GM23338 (cell line): Measurements from ENCODE around the gene TMEM255B. TPM values are rescaled to one million over a fixed set of nuclear protein-coding genes. Genes with fewer than 3 reads are reported as not detected.

Source experiments
- ATAC-seq: fragments of 200-7000 bp; cut with Tn5 transposase; 3 replicates; pipeline ENCODE4 v1.9.1; 2020
- DNase-seq: peaks from one replicate; pipeline ENCODE4 v3.0.0-alpha.2; 2015; ENCODE audit warnings: low spot score
- H2AFZ ChIP-seq: fragments of 200-600 bp; sonication (generic); 2 replicates; pipeline ENCODE4 v1.8.0; 2016; ENCODE audit warnings: antibody characterized with exemption, mild to moderate bottlenecking, moderate library complexity
- H3F3A ChIP-seq: fragments of 200-600 bp; sonication (generic); replicated peaks from 2 replicates; pipeline ENCODE4 v1.8.0; 2017; ENCODE audit warnings: antibody characterized with exemption, mixed run types, low read depth
- H3K27ac ChIP-seq: fragments of 200-600 bp; sonication (generic); 2 replicates; pipeline ENCODE4 v1.6.1; 2016; ENCODE audit warnings: low read depth
- H3K27me3 ChIP-seq: fragments of 200-600 bp; sonication (generic); 2 replicates; pipeline ENCODE4 v1.8.0; 2016; ENCODE audit warnings: mild to moderate bottlenecking, mixed run types, moderate library complexity; ENCODE audit not compliant: insufficient read depth
- H3K36me3 ChIP-seq: fragments of 200-600 bp; sonication (generic); 2 replicates; pipeline ENCODE4 v1.8.0; 2016; ENCODE audit warnings: mild to moderate bottlenecking; ENCODE audit not compliant: insufficient read depth
- H3K4me1 ChIP-seq: fragments of 200-600 bp; sonication (generic); 2 replicates; pipeline ENCODE4 v1.8.0; 2016; ENCODE audit warnings: mild to moderate bottlenecking, moderate library complexity; ENCODE audit not compliant: insufficient read depth
- H3K4me2 ChIP-seq: fragments of 200-600 bp; sonication (generic); 2 replicates; pipeline ENCODE4 v1.7.1; 2017; ENCODE audit warnings: mixed run types
- H3K4me3 ChIP-seq: fragments of 200-600 bp; sonication (generic); 2 replicates; pipeline ENCODE4 v1.6.1; 2016; ENCODE audit warnings: mixed run types
- H3K79me2 ChIP-seq: fragments of 200-600 bp; sonication (generic); replicated peaks from 2 replicates; pipeline ENCODE4 v1.8.0; 2017; ENCODE audit warnings: mild to moderate bottlenecking; ENCODE audit not compliant: insufficient read depth
- H3K9me2 ChIP-seq: fragments of 200-600 bp; sonication (generic); 2 replicates; pipeline ENCODE4 v1.8.0; 2017; ENCODE audit not compliant: insufficient read depth
- H4K20me1 ChIP-seq: fragments of 200-600 bp; sonication (generic); replicated peaks from 2 replicates; pipeline ENCODE4 v1.8.0; 2017; ENCODE audit warnings: mild to moderate bottlenecking; ENCODE audit not compliant: insufficient read depth
- H3K27ac Mint-ChIP-seq: 2 replicates; pipeline ENCODE4 v1.8.0; 2020; ENCODE audit warnings: inconsistent platforms, mild to moderate bottlenecking, moderate library complexity, mixed read lengths
- H3K27me3 Mint-ChIP-seq: 3 replicates; pipeline ENCODE4 v1.8.0; 2022; ENCODE audit warnings: low read depth, mild to moderate bottlenecking, moderate library complexity, mixed read lengths, inconsistent platforms; ENCODE audit not compliant: insufficient read depth, poor library complexity
- H3K36me3 Mint-ChIP-seq: 3 replicates; pipeline ENCODE4 v1.8.0; 2021; ENCODE audit warnings: low read depth, mild to moderate bottlenecking, inconsistent platforms, moderate library complexity, mixed read lengths
- H3K4me1 Mint-ChIP-seq: 3 replicates; pipeline ENCODE4 v1.8.0; 2020; ENCODE audit warnings: mild to moderate bottlenecking, inconsistent platforms, mixed read lengths
- H3K4me3 Mint-ChIP-seq: 3 replicates; pipeline ENCODE4 v1.8.0; 2021; ENCODE audit warnings: moderate library complexity, mild to moderate bottlenecking, inconsistent platforms, mixed read lengths
- H3K9me3 Mint-ChIP-seq: 3 replicates; pipeline ENCODE4 v1.8.0; 2020; ENCODE audit warnings: moderate library complexity, mild to moderate bottlenecking, inconsistent platforms, mixed read lengths
- EZH2 ChIP-seq: fragments of 200-600 bp; sonication (generic); IDR thresholded peaks from one replicate; pipeline ENCODE4 v1.8.0; 2017; ENCODE audit warnings: antibody characterized with exemption, mild to moderate bottlenecking, low read depth; ENCODE audit not compliant: unreplicated experiment
- POLR2AphosphoS5 ChIP-seq: IDR thresholded peaks from 2 replicates; pipeline ENCODE4 v1.6.1; 2016; ENCODE audit warnings: antibody characterized with exemption, low read depth
- ZNF114 ChIP-seq: fragments of 250-450 bp; sonication (Bioruptor Pico); IDR thresholded peaks from 2 replicates; pipeline ENCODE4 v1.5.0; 2020; ENCODE audit warnings: mild to moderate bottlenecking, moderate library complexity
- ZNF462 ChIP-seq: fragments of 250-450 bp; sonication (Bioruptor Pico); IDR thresholded peaks from 2 replicates; pipeline ENCODE4 v1.5.0; 2020; ENCODE audit warnings: mild to moderate bottlenecking, moderate library complexity
- polyA plus RNA-seq: library from polyadenylated mRNA; unstranded; fragments of >200 nt; fragmentation: Nextera tagmentation; extraction: Ambion mirVana; gene quantifications from 2 replicates; pipeline ENCODE4 v1.2.1, GENCODE V29; 2016
- total RNA-seq: library from RNA; depleted of rRNA; stranded (reverse); fragments of >200 nt; shearing (Covaris generic); gene quantifications from 2 replicates; pipeline ENCODE4 v1.2.3, GENCODE V29; 2014
- TF ChIP-seq, protein P1 (sequence below): IDR thresholded peaks from 2 replicates; pipeline ENCODE4 v1.6.1; 2016; ENCODE audit warnings: antibody characterized with exemption

The TMEM255B gene
- total and polyA plus RNA-seq, 2 experiments from 2014 or later: 0.69 to 4.4 TPM

GRCh38 chr13:113814435-113814821 lies 55.4 kb downstream of the TMEM255B start:
- Mint-ChIP-seq H3K9me3 (peaks cover 9% of the 10 kb centered on the region; the same call in 2 of the 3 replicates), H3K36me3 (peaks cover 8% of the 10 kb centered on the region), H3K4me3 (no peak overlapping the region), H3K27ac (0 out of 2 replicates have a peak overlapping the region, but pooled peaks have one; percentile 38), H3K27me3 (peaks cover 17% of the 10 kb centered on the region), H3K4me1 (no peaks in the 10 kb centered on the region; the same call in 2 of the 3 replicates)
- Histone ChIP-seq H3F3A (no peaks in the 10 kb centered on the region), H3K27ac (no peak overlapping the region), H3K79me2 (no peaks in the 10 kb centered on the region), H3K4me1 (no peaks in the 10 kb centered on the region), H4K20me1 (no peaks in the 10 kb centered on the region), H3K36me3 (no peaks in the 10 kb centered on the region), H3K4me2 (no peak overlapping the region), H3K27me3 (no peaks in the 10 kb centered on the region), H3K9me2 (no peaks in the 10 kb centered on the region), H3K4me3 (no peak overlapping the region), H2AFZ (no peak overlapping the region)
- ATAC-seq (no peak), DNase-seq (no peak)
- TF ChIP-seq ZNF114 (CRISPR knock-in tag) (no peak), EZH2 (no peak), ZNF462 (CRISPR knock-in tag) (no peak), POLR2AphosphoS5 (no peak)
- TF ChIP-seq, protein P1, sequence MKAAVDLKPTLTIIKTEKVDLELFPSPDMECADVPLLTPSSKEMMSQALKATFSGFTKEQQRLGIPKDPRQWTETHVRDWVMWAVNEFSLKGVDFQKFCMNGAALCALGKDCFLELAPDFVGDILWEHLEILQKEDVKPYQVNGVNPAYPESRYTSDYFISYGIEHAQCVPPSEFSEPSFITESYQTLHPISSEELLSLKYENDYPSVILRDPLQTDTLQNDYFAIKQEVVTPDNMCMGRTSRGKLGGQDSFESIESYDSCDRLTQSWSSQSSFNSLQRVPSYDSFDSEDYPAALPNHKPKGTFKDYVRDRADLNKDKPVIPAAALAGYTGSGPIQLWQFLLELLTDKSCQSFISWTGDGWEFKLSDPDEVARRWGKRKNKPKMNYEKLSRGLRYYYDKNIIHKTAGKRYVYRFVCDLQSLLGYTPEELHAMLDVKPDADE: no peak
